WTC11 (cell line): ENCODE measurements around the gene LRRC7. TPM values are rescaled to one million over a fixed set of nuclear protein-coding genes. Genes with fewer than 3 reads are reported as not detected.
A peak's percentile ranks its signal among the peaks of the same experiment; 100 is the strongest.

Source experiments
- ATAC-seq: fragments of 200-7000 bp; cut with Tn5 transposase; 2 replicates; pipeline ENCODE4 v1.10.0; 2021; ENCODE audit warnings: mild to moderate bottlenecking, moderate library complexity
- CTCF ChIA-PET: fragments of 300-600 bp; sonication (Branson Sonifier 250); formaldehyde crosslinking; loops from one replicate; lab custom pipeline; 2021; ENCODE audit warnings: antibody characterized with exemption; lab: Charles Lee
- POLR2A ChIA-PET: fragments of 350-600 bp; sonication (Branson Sonifier 250); formaldehyde crosslinking; loops from one replicate; lab custom pipeline; 2021; ENCODE audit warnings: antibody characterized with exemption; lab: Charles Lee
- DNase-seq: peaks from one replicate; pipeline ENCODE4 v3.0.0; 2021; ENCODE audit warnings: low spot score
- H3K27ac Mint-ChIP-seq: 2 replicates; pipeline ENCODE4 v1.8.0; 2021; ENCODE audit warnings: mixed read lengths
- H3K27me3 Mint-ChIP-seq: 2 replicates; pipeline ENCODE4 v1.8.0; 2021; ENCODE audit warnings: low read depth, mild to moderate bottlenecking, moderate library complexity, mixed read lengths
- H3K36me3 Mint-ChIP-seq: 2 replicates; pipeline ENCODE4 v1.8.0; 2021; ENCODE audit warnings: mixed read lengths
- H3K4me1 Mint-ChIP-seq: 2 replicates; pipeline ENCODE4 v1.8.0; 2022; ENCODE audit warnings: mixed read lengths
- H3K4me3 Mint-ChIP-seq: 2 replicates; pipeline ENCODE4 v1.8.0; 2021; ENCODE audit warnings: mild to moderate bottlenecking, moderate library complexity, mixed read lengths
- H3K9me3 Mint-ChIP-seq: 2 replicates; pipeline ENCODE4 v1.8.0; 2021; ENCODE audit warnings: mixed read lengths
- ATF2 ChIP-seq: sonication (generic); formaldehyde crosslinking; IDR thresholded peaks from 2 replicates; pipeline ENCODE4 v1.8.1; 2022; ENCODE audit warnings: low read depth, missing genetic modification reagents, borderline replicate concordance
- ELF4 ChIP-seq: sonication (generic); formaldehyde crosslinking; IDR thresholded peaks from 2 replicates; pipeline ENCODE4 v1.8.1; 2022; ENCODE audit warnings: low read depth, mild to moderate bottlenecking, moderate library complexity, missing genetic modification reagents
- FOXP4 ChIP-seq: sonication (generic); formaldehyde crosslinking; IDR thresholded peaks from 2 replicates; pipeline ENCODE4 v1.8.0; 2022; ENCODE audit warnings: mild to moderate bottlenecking, missing genetic modification reagents
- GRHL2 ChIP-seq: fragments of 250-450 bp; sonication (Bioruptor Pico); IDR thresholded peaks from 2 replicates; pipeline ENCODE4 v1.8.0; 2022; ENCODE audit warnings: mild to moderate bottlenecking, moderate library complexity; ENCODE audit not compliant: insufficient replicate concordance, severe bottlenecking
- IRF2 ChIP-seq: sonication (generic); formaldehyde crosslinking; IDR thresholded peaks from 2 replicates; pipeline ENCODE4 v1.8.0; 2022; ENCODE audit warnings: low read depth, missing genetic modification reagents, borderline replicate concordance
- JAZF1 ChIP-seq: fragments of 250-450 bp; sonication (Bioruptor Pico); IDR thresholded peaks from 2 replicates; pipeline ENCODE4 v1.9.0; 2021; ENCODE audit warnings: moderate library complexity, mild to moderate bottlenecking, inconsistent platforms
- JUN ChIP-seq: sonication (generic); formaldehyde crosslinking; IDR thresholded peaks from 2 replicates; pipeline ENCODE4 v1.8.0; 2023; ENCODE audit warnings: mild to moderate bottlenecking, missing genetic modification reagents
- MYBL2 ChIP-seq: sonication (generic); formaldehyde crosslinking; IDR thresholded peaks from 2 replicates; pipeline ENCODE4 v1.8.1; 2023; ENCODE audit warnings: mild to moderate bottlenecking, moderate library complexity, missing genetic modification reagents
- NFYB ChIP-seq: sonication (generic); formaldehyde crosslinking; conservative IDR thresholded peaks from 2 replicates; pipeline ENCODE4 v1.8.0; 2022; ENCODE audit warnings: low read depth, missing genetic modification reagents
- NR3C1 ChIP-seq: sonication (generic); formaldehyde crosslinking; conservative IDR thresholded peaks from 2 replicates; pipeline ENCODE4 v1.8.1; 2023; ENCODE audit warnings: low read depth, mild to moderate bottlenecking, missing genetic modification reagents
- RORB ChIP-seq: fragments of 250-450 bp; sonication (Bioruptor Pico); IDR thresholded peaks from 2 replicates; pipeline ENCODE4 v1.9.0; 2021; ENCODE audit warnings: mild to moderate bottlenecking
- SMAD4 ChIP-seq: sonication (generic); formaldehyde crosslinking; IDR thresholded peaks from 2 replicates; pipeline ENCODE4 v1.8.0; 2022; ENCODE audit warnings: mild to moderate bottlenecking, missing genetic modification reagents
- TP53 ChIP-seq: sonication (generic); formaldehyde crosslinking; IDR thresholded peaks from 2 replicates; pipeline ENCODE4 v1.8.1; 2023; ENCODE audit warnings: mild to moderate bottlenecking, missing genetic modification reagents
- ZNF121 ChIP-seq: sonication (generic); formaldehyde crosslinking; IDR thresholded peaks from 2 replicates; pipeline ENCODE4 v1.8.0; 2023; ENCODE audit warnings: missing genetic modification reagents
- ZNF219 ChIP-seq: sonication (generic); formaldehyde crosslinking; IDR thresholded peaks from 2 replicates; pipeline ENCODE4 v1.8.0; 2023; ENCODE audit warnings: missing genetic modification reagents, mild to moderate bottlenecking, borderline replicate concordance
- ZNF416 ChIP-seq: fragments of 250-450 bp; sonication (Bioruptor Pico); IDR thresholded peaks from 2 replicates; pipeline ENCODE4 v1.9.0; 2021; ENCODE audit warnings: mild to moderate bottlenecking, inconsistent platforms
- ZNF671 ChIP-seq: fragments of 250-450 bp; sonication (Bioruptor Pico); IDR thresholded peaks from 2 replicates; pipeline ENCODE4 v1.8.0; 2021; ENCODE audit warnings: mild to moderate bottlenecking
- total RNA-seq: library from RNA; stranded (reverse); gene quantifications from 3 replicates; pipeline ENCODE4 v1.2.3, GENCODE V29; 2021
- TF ChIP-seq, protein P1 (sequence below): sonication (generic); formaldehyde crosslinking; IDR thresholded peaks from 2 replicates; pipeline ENCODE4 v1.8.1; 2022; ENCODE audit warnings: low read depth, mild to moderate bottlenecking, moderate library complexity, missing genetic modification reagents, borderline replicate concordance
- TF ChIP-seq, protein P2 (sequence below): sonication (generic); formaldehyde crosslinking; IDR thresholded peaks from 2 replicates; pipeline ENCODE4 v1.8.1; 2022; ENCODE audit warnings: missing genetic modification reagents, borderline replicate concordance
- TF ChIP-seq, protein P3 (sequence below): fragments of 250-450 bp; sonication (Bioruptor Pico); conservative IDR thresholded peaks from 2 replicates; pipeline ENCODE4 v1.9.0; 2021; ENCODE audit warnings: mild to moderate bottlenecking
- TF ChIP-seq, protein P4 (sequence below): sonication (generic); formaldehyde crosslinking; IDR thresholded peaks from 2 replicates; pipeline ENCODE4 v1.8.0; 2023; ENCODE audit warnings: missing genetic modification reagents, mild to moderate bottlenecking, borderline replicate concordance

LRRC7 gene
- total RNA-seq, 1 experiment from 2014 or later, result not detected

DNA sequence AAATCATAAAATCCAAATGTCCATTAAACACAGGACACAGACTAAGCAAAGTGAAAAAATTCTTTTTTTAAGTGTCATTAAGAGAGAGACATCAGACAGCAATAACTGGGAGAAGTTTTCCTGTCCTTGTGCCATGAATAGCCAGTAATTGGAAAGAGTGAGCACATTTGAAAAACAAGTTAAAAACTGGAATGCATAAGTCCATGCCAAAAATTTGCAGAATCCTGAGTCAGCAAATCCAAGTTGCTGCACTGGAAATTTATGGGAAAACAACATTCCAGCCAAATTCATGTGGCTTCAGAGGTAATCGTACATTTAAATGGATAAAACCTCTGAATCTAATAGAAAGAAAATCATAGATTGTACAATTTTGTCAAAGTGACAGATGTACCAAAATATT, 346.3 kb downstream of the LRRC7 start:
- Mint-ChIP-seq H3K27me3 (peaks cover 2% of the 10 kb centered on the region; the same call in 1 of the 2 replicates), H3K4me1 (peaks cover 9% of the 10 kb centered on the region), H3K27ac (no peak overlapping the region), H3K36me3 (peaks cover 20% of the 10 kb centered on the region), H3K9me3 (peaks cover 19% of the 10 kb centered on the region), H3K4me3 (no peak overlapping the region)
- POLR2A ChIA-PET, result no interaction called here
- ATAC-seq (no peak), DNase-seq (no peak)
- no peak for TF ChIP-seq JAZF1 (CRISPR knock-in tag)
- TF ChIP-seq, protein P1, sequence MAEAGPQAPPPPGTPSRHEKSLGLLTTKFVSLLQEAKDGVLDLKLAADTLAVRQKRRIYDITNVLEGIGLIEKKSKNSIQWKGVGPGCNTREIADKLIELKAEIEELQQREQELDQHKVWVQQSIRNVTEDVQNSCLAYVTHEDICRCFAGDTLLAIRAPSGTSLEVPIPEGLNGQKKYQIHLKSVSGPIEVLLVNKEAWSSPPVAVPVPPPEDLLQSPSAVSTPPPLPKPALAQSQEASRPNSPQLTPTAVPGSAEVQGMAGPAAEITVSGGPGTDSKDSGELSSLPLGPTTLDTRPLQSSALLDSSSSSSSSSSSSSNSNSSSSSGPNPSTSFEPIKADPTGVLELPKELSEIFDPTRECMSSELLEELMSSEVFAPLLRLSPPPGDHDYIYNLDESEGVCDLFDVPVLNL (CRISPR knock-in tag), result no peak
- no peak for TF ChIP-seq ZNF219 (CRISPR knock-in tag)
- no peak for TF ChIP-seq IRF2 (CRISPR knock-in tag)
- TF ChIP-seq ELF4 (CRISPR knock-in tag), result no peak
- TF ChIP-seq ZNF671 (CRISPR knock-in tag), result no peak
- TF ChIP-seq MYBL2, result no peak
- no peak for TF ChIP-seq ATF2
- no peak for TF ChIP-seq SMAD4 (CRISPR knock-in tag)
- TF ChIP-seq, protein P2, sequence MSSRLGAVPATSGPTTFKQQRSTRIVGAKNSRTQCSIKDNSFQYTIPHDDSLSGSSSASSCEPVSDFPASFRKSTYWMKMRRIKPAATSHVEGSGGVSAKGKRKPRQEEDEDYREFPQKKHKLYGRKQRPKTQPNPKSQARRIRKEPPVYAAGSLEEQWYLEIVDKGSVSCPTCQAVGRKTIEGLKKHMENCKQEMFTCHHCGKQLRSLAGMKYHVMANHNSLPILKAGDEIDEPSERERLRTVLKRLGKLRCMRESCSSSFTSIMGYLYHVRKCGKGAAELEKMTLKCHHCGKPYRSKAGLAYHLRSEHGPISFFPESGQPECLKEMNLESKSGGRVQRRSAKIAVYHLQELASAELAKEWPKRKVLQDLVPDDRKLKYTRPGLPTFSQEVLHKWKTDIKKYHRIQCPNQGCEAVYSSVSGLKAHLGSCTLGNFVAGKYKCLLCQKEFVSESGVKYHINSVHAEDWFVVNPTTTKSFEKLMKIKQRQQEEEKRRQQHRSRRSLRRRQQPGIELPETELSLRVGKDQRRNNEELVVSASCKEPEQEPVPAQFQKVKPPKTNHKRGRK, result no peak
- no peak for TF ChIP-seq GRHL2 (CRISPR knock-in tag)
- no peak for TF ChIP-seq JUN (CRISPR knock-in tag)
- CTCF ChIA-PET, result no interaction called here

GRCh38 chr1:69914976-69915765, 347.4 kb downstream of the LRRC7 start:
- POLR2A ChIA-PET, result no interaction called here
- peaks cover 13% of the 10 kb centered on the region for H3K36me3 Mint-ChIP-seq
- no peak overlapping the region for H3K4me3 Mint-ChIP-seq
- H3K27me3 Mint-ChIP-seq, result no peaks in the 10 kb centered on the region
- ATAC-seq (peak; percentile 16; the same call in 1 of the 2 replicates), DNase-seq (no peak)
- H3K4me1 Mint-ChIP-seq, result peaks cover 9% of the 10 kb centered on the region
- H3K27ac Mint-ChIP-seq, result peak overlapping the region; percentile 90
- CTCF ChIA-PET, result no interaction called here
- H3K9me3 Mint-ChIP-seq, result peaks cover 10% of the 10 kb centered on the region
- no peak for TF ChIP-seq NFYB (CRISPR knock-in tag)
- TF ChIP-seq, protein P3, sequence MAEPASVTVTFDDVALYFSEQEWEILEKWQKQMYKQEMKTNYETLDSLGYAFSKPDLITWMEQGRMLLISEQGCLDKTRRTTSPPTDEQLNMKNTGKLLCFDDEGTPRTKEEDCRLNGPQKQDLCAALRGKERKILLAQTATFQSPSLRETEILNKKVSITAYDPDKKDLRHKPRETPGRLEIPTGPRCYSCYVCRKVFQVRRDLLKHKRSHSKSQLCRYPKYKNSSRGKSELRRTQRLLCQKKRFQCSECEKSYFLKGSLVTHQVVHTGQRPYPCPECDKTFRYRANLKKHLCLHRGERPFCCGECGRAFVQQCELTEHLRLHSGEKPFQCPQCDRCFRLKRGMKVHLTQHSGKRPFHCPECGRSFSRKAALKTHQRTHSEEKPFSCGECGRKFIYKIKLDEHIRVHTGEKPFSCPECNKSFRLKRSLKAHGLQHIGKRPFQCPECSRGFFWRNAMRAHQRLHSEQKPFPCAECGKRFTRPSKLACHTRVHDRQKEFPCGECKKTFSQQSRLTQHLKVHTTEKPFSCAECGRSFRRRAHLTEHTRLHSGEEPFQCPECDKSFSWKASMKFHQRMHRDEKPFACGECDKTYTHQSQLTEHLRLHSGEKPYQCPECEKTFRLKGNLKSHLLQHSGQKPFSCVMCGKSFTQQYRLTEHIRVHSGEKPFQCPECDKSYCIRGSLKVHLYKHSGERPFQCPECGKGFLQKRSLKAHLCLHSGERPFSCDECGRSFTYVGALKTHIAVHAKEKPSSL (CRISPR knock-in tag), result no peak
- TF ChIP-seq SMAD4 (CRISPR knock-in tag), result no peak
- TF ChIP-seq RORB (CRISPR knock-in tag), result no peak
- TF ChIP-seq, protein P4, sequence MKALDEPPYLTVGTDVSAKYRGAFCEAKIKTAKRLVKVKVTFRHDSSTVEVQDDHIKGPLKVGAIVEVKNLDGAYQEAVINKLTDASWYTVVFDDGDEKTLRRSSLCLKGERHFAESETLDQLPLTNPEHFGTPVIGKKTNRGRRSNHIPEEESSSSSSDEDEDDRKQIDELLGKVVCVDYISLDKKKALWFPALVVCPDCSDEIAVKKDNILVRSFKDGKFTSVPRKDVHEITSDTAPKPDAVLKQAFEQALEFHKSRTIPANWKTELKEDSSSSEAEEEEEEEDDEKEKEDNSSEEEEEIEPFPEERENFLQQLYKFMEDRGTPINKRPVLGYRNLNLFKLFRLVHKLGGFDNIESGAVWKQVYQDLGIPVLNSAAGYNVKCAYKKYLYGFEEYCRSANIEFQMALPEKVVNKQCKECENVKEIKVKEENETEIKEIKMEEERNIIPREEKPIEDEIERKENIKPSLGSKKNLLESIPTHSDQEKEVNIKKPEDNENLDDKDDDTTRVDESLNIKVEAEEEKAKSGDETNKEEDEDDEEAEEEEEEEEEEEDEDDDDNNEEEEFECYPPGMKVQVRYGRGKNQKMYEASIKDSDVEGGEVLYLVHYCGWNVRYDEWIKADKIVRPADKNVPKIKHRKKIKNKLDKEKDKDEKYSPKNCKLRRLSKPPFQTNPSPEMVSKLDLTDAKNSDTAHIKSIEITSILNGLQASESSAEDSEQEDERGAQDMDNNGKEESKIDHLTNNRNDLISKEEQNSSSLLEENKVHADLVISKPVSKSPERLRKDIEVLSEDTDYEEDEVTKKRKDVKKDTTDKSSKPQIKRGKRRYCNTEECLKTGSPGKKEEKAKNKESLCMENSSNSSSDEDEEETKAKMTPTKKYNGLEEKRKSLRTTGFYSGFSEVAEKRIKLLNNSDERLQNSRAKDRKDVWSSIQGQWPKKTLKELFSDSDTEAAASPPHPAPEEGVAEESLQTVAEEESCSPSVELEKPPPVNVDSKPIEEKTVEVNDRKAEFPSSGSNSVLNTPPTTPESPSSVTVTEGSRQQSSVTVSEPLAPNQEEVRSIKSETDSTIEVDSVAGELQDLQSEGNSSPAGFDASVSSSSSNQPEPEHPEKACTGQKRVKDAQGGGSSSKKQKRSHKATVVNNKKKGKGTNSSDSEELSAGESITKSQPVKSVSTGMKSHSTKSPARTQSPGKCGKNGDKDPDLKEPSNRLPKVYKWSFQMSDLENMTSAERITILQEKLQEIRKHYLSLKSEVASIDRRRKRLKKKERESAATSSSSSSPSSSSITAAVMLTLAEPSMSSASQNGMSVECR (CRISPR knock-in tag), result no peak
- no peak for TF ChIP-seq NR3C1
- TF ChIP-seq ZNF416 (CRISPR knock-in tag), result no peak
- no peak for TF ChIP-seq ZNF121 (CRISPR knock-in tag)
- no peak for TF ChIP-seq TP53 (CRISPR knock-in tag)
- no peak for TF ChIP-seq FOXP4 (CRISPR knock-in tag)
